HG02678 (cell line): ENCODE measurements around the gene B4GALT3.

Experiments
- ATAC-seq: cut with Tn5 transposase; IDR thresholded peaks from one replicate; pipeline ENCODE4 v1.9.1; 2021; ENCODE audit warnings: mild to moderate bottlenecking, moderate library complexity; ENCODE audit not compliant: unreplicated experiment

The B4GALT3 gene

DNA sequence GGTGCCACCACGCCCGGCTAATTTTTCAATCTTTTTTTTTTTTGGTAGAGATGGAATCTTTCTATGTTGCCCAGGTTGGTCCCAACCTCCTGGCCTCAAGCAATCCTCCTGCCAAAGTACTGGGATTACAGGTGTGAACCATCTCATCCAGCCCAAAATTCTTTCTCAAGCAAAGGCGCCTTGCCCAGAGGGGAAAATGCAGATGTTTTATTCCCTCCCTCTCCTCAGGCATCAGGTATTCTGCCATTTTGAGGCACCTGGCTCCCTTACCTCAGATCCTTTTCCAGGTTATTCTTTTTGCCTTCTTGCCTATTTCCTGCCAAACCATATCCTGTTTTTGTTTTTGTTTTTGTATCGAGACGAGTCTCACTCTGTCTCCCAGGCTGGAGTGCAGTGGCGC, 11.1 kb upstream of the B4GALT3 start:
- no peak for ATAC-seq

DNA sequence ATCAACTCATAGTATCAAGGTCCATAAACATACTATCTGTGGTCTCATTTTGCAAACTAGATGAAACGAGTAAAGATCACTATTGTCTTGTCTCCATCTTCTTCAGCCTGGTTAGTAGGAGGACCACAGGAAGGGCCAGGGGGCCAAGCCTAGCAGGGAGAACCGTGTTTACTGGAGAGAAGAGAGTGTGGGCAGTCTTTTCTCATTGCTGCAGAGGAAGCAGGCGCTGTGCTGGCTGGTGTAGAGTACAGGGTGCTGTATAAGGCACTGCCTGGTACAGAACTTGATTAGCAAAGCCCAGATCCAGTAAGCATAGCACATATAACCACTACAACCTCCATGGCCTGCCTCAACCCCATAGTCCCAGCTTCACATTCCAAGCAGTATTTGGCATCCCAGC, 10.0 kb upstream of the B4GALT3 start:
- no peak for ATAC-seq

DNA sequence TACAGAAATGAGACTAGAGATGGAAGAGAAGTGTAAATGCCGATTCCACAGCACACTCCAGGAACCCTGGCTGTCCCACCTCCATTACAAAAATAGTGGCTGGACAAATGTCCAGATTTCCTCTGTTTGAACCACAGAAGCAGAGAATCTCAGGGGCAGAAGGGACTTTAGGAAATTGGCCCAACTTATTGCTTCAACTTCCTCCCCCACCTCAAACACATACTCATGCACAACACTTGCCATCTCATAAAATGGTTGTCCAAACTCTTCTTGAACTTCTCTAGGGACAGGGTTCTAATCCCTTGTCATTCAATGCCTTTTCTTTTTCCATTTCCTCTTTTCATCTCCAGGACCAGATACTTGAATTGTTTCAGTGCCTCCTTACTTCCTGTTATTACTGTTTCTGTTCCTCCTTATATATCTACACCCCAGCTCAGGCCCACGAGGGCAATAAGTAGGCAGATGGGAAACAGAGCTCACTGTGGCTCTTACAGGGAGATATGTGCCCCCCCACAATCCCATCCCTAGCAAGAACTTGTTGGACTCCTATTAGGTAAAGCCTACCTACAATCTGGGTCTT, 8.5 kb upstream of the B4GALT3 start:
- ATAC-seq, result peak; percentile 28

DNA sequence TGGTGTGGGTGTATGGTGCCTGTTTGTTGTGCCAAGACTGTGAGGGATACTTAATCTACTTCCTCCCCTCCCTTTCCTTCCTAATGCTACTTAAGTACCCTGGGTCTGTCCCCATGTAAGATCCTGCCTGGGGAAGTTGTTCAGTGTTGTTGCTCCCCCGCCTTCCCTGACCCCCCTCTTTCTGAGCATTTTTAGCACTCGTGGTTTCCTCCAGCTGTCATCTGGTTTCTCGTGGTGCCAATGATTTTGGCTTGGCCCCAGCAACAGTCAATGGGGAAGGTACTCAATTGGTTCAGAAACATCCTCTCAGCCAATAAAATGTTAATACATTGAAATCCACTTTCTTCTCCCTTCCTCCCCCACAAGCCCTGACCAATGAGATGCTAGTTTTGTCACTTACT, 8.0 kb upstream of the B4GALT3 start:
- ATAC-seq, result peak; percentile 74

DNA sequence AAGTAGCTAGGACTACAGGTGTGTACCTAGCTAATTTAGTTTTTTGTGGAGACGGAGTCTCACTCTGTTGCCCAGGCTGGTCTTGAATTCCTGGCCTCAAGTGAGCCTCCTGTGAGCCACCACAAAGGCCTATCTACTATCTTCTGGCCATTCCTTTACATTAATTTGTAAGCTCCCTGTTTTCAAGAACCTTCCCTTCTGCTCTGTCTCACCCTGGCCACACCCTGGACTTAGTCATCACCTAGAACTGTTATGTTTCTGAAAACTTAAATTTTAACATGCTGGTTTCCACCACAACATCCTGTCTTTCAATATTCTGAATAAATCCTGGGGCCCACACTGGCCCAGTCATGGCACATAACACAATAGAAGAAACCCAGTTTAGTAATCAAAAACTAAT, 4.9 kb upstream of the B4GALT3 start:
- ATAC-seq, result peak; percentile 48

DNA sequence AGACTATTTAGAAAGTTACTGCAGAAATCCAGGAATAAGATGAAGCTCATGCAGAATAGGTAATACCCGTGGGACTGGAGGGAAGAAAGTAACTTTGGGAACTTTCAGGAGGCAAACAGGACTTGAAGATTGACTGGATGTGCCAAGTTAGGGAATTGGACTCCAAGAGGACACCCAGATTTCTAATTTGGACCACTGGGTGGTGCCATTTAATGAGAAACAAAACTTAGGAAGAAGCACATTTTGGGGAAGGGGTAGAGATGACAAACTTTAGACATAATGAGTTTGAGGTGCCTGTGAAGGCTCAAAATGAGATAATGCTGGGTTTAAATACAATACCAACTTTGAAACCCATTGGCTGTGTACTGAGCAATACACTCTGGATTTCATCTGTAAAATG, 3.3 kb upstream of the B4GALT3 start:
- no peak for ATAC-seq

DNA sequence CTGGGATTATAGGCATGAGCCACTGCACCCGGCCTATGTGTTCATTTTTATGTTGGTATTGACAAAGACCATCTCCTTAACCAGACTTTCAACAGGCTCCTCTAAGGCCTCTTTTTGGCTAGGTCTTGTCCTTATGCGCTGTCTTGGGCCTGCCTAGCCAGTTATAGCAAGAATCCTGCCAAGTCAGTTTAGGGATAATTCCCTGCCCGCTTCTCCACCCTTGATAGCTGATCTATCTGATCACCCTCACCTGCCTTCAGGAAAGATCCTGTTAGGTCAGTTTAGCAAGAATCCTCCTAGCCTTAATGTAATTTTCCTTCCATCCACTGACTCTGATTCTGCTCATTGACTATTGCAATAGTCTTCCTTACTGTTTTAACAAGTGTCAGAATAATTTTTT, 2.4 kb upstream of the B4GALT3 start:
- no peak for ATAC-seq

DNA sequence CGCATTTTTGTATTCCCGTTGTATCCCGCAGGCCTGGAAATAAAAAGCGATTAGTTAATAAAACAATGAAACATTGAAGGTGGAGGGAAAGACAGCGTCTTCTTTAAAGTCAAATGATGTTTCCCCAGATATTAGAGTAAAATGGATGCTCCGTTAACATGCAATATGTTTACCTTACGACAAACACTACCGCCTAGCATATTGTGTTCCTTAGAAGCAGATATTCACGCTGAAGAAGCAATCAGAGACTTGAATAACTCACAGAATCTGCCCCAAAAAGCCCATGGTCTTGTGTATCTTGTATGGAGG, 583 bp upstream of the B4GALT3 start:
- no peak for ATAC-seq

DNA sequence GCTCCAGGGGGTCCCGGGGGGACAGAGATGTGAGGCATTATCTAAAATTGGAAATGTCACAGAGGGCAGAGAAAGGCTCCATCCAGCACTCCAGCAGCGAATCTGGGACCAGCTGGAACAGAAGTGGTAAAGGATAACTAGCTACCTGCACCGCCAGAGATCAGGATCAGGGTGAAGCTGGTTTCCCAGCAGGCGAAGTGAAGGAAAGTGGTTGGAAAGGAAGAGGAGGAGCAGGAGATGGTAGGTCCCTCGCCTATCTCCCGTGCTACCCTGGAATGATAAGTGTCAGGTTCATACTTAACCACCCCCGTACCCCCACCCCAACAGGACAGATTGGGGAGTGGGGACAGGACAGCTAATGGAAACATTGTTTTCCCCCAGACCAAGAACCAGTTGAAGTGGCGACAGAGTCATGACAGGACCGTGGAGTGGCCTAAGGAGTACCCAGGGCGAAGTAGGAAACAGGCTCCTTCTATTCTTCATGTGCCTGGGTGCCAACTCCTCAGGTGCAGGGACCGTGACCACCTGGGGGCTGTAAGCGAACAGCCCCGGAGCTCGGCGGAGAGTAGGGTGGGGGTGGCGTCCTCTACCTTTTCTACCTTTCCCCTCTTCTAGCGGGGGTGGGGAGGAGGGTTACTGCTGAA, 717 bp downstream of the B4GALT3 start:
- ATAC-seq, result no peak

DNA sequence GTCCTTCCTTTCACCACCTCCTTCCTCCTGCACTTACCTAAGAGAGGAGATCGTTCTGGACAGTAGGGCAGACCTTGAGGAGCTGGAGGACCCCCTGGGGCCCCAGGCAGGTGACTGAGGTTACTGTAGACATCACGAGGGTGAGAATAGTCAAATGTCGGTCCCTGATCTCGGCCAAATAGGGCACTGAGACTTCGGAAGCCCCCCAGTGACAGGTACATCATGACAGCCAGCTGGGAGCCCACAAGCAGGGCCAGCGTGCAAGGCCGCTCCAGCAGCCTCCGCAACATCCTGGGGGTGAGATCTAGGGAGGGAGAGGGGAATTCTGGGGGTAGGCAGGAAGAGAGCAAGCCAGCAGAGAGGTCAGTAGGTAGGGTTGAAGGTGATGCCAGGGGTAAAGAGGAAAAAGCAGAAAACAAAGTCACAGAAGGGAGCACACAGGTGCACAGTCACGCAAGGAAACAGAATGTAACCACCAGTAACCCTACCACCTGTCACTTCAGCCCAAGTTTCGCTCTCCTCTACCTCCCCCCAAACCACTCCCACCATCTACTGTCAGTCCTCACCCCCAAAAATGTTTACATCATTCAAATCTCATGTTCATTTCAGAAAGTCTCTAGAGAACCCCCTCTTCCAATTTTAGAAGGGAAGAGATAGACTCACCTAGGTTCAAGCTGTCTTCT, 1.4 kb downstream of the B4GALT3 start:
- peak; percentile 33 for ATAC-seq

DNA sequence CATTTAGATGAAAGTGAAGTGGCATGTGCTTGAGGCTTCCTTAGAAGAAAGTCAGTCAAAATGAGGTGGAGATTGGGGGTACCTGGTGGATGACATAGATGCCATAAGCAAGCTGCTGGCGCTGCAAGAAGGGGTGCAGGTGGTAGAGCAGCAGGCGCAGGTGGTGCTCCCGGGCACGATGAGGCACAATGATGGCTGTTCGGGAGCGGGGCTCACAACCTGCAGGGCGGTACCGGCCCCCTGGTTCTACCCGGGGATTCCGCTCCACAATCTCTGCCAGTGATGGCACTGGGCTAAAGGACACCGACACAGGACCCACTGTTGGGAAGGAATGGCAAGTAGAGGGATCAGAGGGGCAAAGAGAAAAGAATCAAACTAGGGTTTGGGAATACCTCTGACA, 2.4 kb downstream of the B4GALT3 start:
- ATAC-seq, result no peak

DNA sequence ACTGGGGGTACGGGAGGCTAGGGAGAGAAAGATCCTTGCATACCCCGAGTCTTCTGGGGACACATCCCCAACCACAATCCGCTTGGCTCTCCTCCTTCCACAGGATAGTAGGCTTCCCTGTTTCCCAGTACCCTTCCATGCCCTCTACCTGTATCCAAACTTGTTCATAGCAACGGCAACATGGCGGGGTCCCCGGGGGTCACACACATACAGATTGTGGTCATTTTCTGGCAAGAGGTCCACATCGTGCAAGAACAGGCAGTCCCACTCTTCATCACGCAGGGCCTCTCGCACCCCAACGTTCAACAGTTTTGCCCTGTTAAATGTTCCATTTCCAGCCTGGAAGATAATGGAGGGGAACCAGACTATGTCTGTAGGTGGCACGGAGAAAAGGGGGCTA, 3.6 kb downstream of the B4GALT3 start:
- no peak for ATAC-seq

DNA sequence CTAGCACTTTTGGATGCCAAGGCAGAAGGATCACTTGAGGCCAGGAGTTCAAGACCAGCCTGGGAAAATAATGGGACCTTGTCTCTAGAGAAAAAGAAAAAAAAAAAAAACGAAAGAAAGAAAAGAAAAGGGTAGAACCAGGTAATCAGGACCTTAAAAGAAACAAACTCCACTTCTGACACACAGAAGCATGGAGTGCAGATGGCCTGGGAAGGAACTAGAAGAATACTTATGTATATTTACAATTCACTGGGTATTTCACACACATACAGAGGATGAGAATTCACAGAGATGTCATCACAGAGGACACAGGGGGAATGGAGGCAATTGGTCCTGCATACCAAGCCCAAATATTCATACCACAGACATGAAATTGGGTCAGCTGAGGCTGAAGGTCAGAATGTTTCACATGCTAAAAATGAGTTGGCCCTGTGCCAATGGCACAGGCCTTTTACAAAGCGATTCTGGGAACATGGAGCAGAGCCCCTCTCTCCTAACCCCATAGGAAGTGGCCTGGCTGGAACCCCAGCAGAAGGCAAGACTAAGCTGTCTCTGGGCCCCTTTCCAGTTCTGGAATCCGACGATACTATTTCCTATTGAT, 4.4 kb downstream of the B4GALT3 start:
- no peak for ATAC-seq

DNA sequence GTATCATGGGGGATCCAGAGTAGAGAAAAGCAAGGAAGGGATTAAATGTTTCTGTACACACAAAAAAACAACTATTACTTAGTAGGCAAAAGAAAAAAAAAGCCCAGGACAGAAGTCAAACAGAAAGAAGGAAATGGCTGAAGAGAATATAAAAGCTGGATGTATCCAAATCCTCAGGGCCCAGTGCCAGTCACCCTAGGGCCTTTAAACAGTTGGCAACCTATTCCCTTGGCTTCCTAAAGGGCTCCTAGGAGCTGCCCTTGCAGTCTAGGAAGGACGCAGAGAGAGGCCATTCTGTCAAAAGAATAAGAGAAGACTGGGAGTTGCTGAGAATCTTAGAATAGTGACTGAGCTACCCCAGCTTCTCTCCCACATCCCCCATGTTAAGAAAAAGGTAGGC, 5.0 kb downstream of the B4GALT3 start:
- ATAC-seq, result no peak

DNA sequence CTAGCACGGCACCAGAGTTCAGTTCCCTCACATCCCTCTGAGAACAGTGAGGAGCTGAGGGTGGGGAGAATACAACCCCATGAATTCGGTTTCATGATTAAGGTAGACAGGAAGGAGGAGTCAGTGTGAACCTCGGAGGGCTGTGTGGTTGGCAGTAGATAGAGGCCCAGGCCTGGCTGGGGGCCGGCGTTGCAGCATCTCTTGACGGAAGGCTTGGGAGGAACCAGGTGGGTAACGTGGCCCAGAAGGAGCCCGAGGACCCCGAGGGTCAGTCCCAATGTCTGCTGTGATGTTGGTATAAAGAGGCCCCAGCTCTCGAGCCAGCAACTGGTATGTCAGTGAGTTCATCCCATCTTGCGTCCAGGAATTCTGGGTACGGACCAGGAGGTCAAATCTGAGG, 5.6 kb downstream of the B4GALT3 start:
- ATAC-seq, result no peak

DNA sequence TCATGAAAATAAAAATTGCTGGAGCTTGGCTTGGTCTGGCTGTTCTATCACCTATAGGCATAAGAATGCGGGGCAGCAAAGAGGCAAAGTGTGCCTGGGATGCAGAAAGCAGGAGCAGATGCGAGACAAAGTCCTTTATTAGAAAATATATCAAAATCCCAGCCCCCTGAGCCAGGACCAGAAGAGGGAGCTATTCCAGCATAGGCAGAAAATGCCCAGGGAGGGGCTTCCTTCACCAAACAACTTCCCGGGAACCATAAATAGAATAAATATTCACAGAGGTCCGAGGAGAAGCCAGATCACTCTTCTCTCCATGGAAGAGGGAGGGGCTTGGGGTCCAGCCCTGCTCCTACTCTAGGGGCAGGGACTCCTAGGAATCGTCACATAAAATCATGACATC, 6.1 kb downstream of the B4GALT3 start:
- no peak for ATAC-seq

DNA sequence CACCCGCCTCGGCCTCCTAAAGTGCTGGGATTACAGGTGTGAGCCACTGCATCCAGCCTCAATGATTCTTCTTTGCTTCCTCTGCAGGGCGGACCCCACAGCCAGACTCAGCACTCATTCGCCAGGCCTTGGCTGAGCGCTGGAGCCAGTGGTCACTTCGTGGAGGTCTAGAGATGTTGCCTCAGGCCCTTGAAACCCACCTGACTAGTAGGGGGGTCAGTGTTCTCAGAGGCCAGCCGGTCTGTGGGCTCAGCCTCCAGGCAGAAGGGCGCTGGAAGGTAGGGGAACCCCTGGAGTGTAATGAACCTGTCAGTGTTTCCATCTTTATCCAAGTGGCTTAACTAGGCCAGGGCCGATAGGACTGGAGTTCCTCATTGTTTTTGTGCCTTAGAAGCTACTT, 8.4 kb downstream of the B4GALT3 start:
- ATAC-seq, result no peak

DNA sequence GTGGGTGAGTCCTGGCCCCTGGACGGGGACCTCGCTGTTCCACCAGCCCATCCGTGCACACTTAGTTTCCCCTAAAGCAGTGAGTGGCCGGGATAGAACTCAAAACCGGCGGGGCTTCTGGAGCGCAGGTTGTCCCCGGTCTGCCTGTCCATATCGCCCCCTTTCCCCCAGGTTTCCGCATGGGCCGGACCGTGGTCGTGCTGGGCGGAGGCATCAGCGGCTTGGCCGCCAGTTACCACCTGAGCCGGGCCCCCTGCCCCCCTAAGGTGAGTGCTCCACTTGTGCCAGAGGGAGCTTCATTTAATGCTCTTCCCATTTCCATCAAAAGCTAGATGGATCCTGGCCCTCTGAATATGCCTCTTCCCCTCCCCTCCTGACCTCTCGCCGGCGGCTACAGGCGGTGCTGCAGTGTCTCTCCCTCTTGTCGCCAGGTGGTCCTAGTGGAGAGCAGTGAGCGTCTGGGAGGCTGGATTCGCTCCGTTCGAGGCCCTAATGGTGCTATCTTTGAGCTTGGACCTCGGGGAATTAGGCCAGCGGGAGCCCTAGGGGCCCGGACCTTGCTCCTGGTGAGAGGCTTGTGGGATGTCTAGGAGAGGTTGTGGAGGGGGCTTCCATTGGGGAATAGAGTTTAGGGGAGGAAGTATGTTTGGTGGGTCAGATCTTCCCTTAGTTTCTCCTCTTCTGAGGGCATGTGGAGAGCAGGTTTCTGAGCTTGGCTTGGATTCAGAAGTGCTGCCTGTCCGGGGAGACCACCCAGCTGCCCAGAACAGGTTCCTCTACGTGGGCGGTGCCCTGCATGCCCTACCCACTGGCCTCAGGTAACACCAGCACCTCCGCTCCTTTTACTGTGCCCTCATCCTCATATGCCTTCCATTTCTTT, 10.4 kb downstream of the B4GALT3 start:
- no peak for ATAC-seq

DNA sequence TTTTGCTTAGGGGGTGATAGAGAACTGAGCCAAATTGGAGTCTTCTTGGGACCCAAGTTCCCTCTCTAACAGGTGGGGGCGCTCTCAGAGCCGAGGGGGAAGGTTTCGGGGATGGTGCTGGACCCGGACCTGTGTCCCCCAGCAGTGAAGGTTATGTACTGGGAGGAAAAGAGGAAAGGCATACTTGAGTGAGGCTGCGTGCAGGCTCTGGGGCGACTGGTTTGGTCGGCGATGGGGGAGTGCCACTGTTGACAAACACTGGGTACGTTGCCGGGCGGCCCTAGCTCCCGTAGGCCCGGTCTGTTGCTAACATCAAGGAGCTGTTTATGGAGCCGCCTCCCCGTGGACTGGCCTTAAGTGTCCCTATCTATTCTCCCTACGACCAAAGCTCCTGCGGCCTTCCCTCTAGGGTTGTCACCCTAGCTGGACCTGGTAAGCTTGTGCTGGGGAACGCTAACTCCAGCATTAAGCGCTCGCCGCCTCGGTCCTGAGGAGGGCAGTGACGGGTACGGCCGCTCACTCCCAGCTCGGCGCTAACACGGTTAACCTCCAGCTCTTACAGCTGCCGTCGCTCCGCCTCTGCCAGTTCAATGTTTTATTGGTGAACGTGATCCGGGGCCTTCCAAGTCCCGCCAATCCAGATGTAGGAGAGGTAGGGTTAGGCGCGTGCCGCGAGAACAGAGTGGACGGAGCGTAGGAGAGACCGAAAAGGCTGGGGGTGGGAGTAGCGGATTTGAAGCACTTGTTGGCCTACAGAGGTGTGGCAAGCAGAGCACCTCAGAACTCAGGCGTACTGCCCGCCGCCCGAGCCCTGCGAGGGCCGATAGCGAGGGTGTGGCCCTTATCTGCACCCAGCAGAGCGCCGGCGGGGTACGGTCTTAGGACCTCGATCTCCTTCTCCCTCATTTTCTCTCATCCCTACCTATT, 11.3 kb downstream of the B4GALT3 start, which contains the start of gene PPOX:
PPOX (plus strand) TSS at position 685 of the 927 bp plus-strand sequence. CDS start 422 bp downstream, outside the sequence.
- ATAC-seq, result peak; percentile 94
